ENCODE data around the gene LMF2. TPM values are rescaled to one million over a fixed set of nuclear protein-coding genes. Genes with fewer than 3 reads are reported as not detected.

The LMF2 gene
- polyA plus RNA-seq, 1 of the 3 experiments (the other 2 are of a cell fraction), result 34.3 TPM

DNA sequence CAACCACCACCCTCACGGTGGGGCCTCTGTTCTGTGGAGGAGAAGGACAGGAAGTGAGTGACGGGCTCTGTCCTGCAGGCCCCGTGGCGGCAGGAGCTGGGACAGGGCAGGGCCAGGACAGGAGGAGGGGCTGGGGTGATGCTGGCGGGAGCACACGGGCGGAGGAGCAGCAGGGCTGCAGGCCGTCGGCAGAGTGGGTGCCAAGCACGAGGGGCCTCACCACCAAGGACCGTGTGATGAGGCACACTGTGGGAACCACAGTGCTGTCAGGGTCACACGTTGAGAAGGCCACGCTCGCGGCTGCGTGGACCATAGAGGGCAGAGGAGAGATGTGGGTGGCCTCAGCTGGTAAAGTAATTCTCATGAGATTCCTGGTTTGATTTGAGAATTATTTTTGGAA, 9.4 kb upstream of the LMF2 start (continued):
- TF ChIP-seq, protein P1, sequence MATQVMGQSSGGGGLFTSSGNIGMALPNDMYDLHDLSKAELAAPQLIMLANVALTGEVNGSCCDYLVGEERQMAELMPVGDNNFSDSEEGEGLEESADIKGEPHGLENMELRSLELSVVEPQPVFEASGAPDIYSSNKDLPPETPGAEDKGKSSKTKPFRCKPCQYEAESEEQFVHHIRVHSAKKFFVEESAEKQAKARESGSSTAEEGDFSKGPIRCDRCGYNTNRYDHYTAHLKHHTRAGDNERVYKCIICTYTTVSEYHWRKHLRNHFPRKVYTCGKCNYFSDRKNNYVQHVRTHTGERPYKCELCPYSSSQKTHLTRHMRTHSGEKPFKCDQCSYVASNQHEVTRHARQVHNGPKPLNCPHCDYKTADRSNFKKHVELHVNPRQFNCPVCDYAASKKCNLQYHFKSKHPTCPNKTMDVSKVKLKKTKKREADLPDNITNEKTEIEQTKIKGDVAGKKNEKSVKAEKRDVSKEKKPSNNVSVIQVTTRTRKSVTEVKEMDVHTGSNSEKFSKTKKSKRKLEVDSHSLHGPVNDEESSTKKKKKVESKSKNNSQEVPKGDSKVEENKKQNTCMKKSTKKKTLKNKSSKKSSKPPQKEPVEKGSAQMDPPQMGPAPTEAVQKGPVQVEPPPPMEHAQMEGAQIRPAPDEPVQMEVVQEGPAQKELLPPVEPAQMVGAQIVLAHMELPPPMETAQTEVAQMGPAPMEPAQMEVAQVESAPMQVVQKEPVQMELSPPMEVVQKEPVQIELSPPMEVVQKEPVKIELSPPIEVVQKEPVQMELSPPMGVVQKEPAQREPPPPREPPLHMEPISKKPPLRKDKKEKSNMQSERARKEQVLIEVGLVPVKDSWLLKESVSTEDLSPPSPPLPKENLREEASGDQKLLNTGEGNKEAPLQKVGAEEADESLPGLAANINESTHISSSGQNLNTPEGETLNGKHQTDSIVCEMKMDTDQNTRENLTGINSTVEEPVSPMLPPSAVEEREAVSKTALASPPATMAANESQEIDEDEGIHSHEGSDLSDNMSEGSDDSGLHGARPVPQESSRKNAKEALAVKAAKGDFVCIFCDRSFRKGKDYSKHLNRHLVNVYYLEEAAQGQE (IDR thresholded peaks at IDR 0.05; ENCODE audit: low read depth, low read length), result no peak
- TF ChIP-seq EZH2phosphoT487 (IDR thresholded peaks at IDR 0.05; ENCODE audit: borderline replicate concordance, low read depth), result no peak
- TF ChIP-seq GATA2 (CRISPR knock-in tag; IDR thresholded peaks at IDR 0.05), result no peak

DNA sequence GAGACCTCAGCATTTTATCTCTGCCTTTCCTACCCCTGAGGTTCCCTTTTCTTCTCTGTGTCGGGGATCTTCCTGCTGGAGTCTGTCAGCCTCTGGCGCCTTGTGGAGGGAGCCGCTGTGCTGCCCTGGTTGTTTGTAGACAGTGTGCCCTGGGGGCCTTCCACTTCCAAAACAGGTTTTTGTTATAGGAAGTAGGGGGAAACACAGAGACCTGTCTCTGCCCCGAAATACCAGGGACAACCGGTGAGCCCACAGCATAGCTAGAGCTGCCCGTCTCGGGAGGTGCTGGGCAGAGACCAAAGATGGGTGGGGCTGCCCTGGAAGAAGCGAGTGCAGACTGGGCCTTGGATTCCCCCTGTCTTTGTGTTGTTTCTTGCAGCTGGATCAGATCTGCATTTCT, 8.6 kb upstream of the LMF2 start:
- 100% methylated on average over 2 of the region's 8 CpGs for WGBS (ENCODE audit: low lambda C conversion rate)
- Histone ChIP-seq H4K20me1 (ENCODE audit: insufficient read depth) (0 out of 2 replicates have a peak, but pooled peaks cover 4% of the 10 kb centered on the region), H3K9me3 (no peaks in the 10 kb centered on the region), H3K27me3 (ENCODE audit: insufficient read depth) (no peaks in the 10 kb centered on the region), H3K4me2 (no peak overlapping the region), H3K27ac (ENCODE audit: low read depth in 2 of 2, low read length in 1 of 2) (no peak overlapping the region), H2AFZ (ENCODE audit: low read depth) (no peak overlapping the region), H3K79me2 (ENCODE audit: insufficient read depth) (peaks cover 58% of the 10 kb centered on the region), H3F3A (replicated peaks; ENCODE audit: insufficient read depth) (no peaks in the 10 kb centered on the region), H3K9ac (no peak overlapping the region), H3K4me3 (ENCODE audit: low read depth in 2 of 2, low read length in 1 of 2) (no peak overlapping the region), H3K9me2 (no peaks in the 10 kb centered on the region), H3K36me3 (replicated peaks in 1 of 2; ENCODE audit: control insufficient read depth in 1 of 2, insufficient read depth in 2 of 2, low read length in 1 of 2) (peaks cover under 1 to 25% of the 10 kb centered on the region in 2 experiments), H3K4me1 (ENCODE audit: control insufficient read depth in 1 of 2, insufficient read depth in 2 of 2, low read depth in 1 of 2, low read length in 1 of 2) (no peaks in the 10 kb centered on the region)
- no peak for DNase-seq
- POLR2A ChIA-PET, result interaction anchor here (1.6 kb wide), 1 partner anchor 9 kb away, joined by 6 read pairs; no protein-coding TSS in a partner anchor
- TF ChIP-seq EZH2phosphoT487 (IDR thresholded peaks at IDR 0.05; ENCODE audit: borderline replicate concordance, low read depth) (no peak), FOXM1 (IDR thresholded peaks at IDR 0.05; ENCODE audit: low read depth) (no peak), CHD2 (IDR thresholded peaks at IDR 0.05; ENCODE audit: low read length, partially characterized antibody) (no peak), ELF1 (IDR thresholded peaks at IDR 0.05) (no peak), MXI1 (IDR thresholded peaks at IDR 0.05; ENCODE audit: low read depth, low read length) (no peak), EP300 (IDR thresholded peaks at IDR 0.05; ENCODE audit: borderline replicate concordance in 1 of 2, low read depth in 1 of 2, low read length in 1 of 2) (no peak), GATA2 (CRISPR knock-in tag; IDR thresholded peaks at IDR 0.05) (no peak), MEF2A (IDR thresholded peaks at IDR 0.05; ENCODE audit: borderline replicate concordance, low read depth) (no peak), NFIC (IDR thresholded peaks at IDR 0.05; ENCODE audit: borderline replicate concordance) (no peak), SIN3A (IDR thresholded peaks at IDR 0.05; ENCODE audit: borderline replicate concordance, low read depth, low read length) (no peak)
- TF ChIP-seq, protein P2, sequence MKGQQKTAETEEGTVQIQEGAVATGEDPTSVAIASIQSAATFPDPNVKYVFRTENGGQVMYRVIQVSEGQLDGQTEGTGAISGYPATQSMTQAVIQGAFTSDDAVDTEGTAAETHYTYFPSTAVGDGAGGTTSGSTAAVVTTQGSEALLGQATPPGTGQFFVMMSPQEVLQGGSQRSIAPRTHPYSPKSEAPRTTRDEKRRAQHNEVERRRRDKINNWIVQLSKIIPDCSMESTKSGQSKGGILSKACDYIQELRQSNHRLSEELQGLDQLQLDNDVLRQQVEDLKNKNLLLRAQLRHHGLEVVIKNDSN (IDR thresholded peaks at IDR 0.05; ENCODE audit: borderline replicate concordance, low read depth), result no peak
- TF ChIP-seq, protein P3, sequence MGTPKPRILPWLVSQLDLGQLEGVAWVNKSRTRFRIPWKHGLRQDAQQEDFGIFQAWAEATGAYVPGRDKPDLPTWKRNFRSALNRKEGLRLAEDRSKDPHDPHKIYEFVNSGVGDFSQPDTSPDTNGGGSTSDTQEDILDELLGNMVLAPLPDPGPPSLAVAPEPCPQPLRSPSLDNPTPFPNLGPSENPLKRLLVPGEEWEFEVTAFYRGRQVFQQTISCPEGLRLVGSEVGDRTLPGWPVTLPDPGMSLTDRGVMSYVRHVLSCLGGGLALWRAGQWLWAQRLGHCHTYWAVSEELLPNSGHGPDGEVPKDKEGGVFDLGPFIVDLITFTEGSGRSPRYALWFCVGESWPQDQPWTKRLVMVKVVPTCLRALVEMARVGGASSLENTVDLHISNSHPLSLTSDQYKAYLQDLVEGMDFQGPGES (IDR thresholded peaks at IDR 0.05; ENCODE audit: low read depth, low read length), result no peak
- CTCF ChIA-PET, result interaction anchor here (3.4 kb wide), 1 partner anchor 9 kb away, joined by 18 read pairs; the partner anchor contains the start of gene SCO2
